GM23248 (cell line): ENCODE data around the gene MAGEB17. TPM values are rescaled to one million over a fixed set of nuclear protein-coding genes. Genes with fewer than 3 reads are reported as not detected.

Source experiments
- DNase-seq: peaks from one replicate; pipeline ENCODE4 v3.0.0-alpha.2; 2015
- H2AFZ ChIP-seq: fragments of 200-600 bp; sonication (generic); 2 replicates; pipeline ENCODE4 v1.6.1; 2016; ENCODE audit warnings: antibody characterized with exemption
- H3F3A ChIP-seq: fragments of 200-600 bp; sonication (generic); 2 replicates; pipeline ENCODE4 v1.6.1; 2016; ENCODE audit warnings: mild to moderate bottlenecking, antibody characterized with exemption, mixed run types; ENCODE audit not compliant: insufficient read depth
- H3K27ac ChIP-seq: fragments of 200-600 bp; sonication (generic); 2 replicates; pipeline ENCODE4 v1.5.1; 2016; ENCODE audit warnings: mild to moderate bottlenecking
- H3K27me3 ChIP-seq: fragments of 200-600 bp; sonication (generic); replicated peaks from 2 replicates; pipeline ENCODE4 v1.6.1; 2016; ENCODE audit warnings: mild to moderate bottlenecking; ENCODE audit not compliant: insufficient read depth
- H3K36me3 ChIP-seq: fragments of 200-600 bp; sonication (generic); 2 replicates; pipeline ENCODE4 v1.6.1; 2016; ENCODE audit warnings: low read depth, mild to moderate bottlenecking
- H3K4me1 ChIP-seq: fragments of 200-600 bp; sonication (generic); 2 replicates; pipeline ENCODE4 v1.6.1; 2016; ENCODE audit warnings: mild to moderate bottlenecking; ENCODE audit not compliant: insufficient read depth
- H3K4me2 ChIP-seq: fragments of 200-600 bp; sonication (generic); one replicate; pipeline ENCODE4 v1.6.1; 2016; ENCODE audit warnings: mild to moderate bottlenecking; ENCODE audit not compliant: unreplicated experiment
- H3K4me3 ChIP-seq: fragments of 200-600 bp; sonication (generic); 2 replicates; pipeline ENCODE4 v1.5.1; 2016; ENCODE audit warnings: mild to moderate bottlenecking
- H3K79me2 ChIP-seq: fragments of 200-600 bp; sonication (generic); 2 replicates; pipeline ENCODE4 v1.6.1; 2016; ENCODE audit warnings: mild to moderate bottlenecking; ENCODE audit not compliant: insufficient read depth
- H3K9ac ChIP-seq: fragments of 200-600 bp; sonication (generic); 2 replicates; pipeline ENCODE4 v1.6.1; 2016; ENCODE audit warnings: mild to moderate bottlenecking
- H3K9me2 ChIP-seq: fragments of 200-600 bp; sonication (generic); 2 replicates; pipeline ENCODE4 v1.6.1; 2016; ENCODE audit warnings: mixed run types, mild to moderate bottlenecking, moderate library complexity; ENCODE audit not compliant: insufficient read depth
- H3K9me3 ChIP-seq: fragments of 200-600 bp; sonication (generic); one replicate; pipeline ENCODE4 v1.6.1; 2017; ENCODE audit warnings: low read depth
- H4K20me1 ChIP-seq: fragments of 200-600 bp; sonication (generic); 2 replicates; pipeline ENCODE4 v1.6.0; 2016; ENCODE audit not compliant: insufficient read depth
- EZH2 ChIP-seq: fragments of 200-600 bp; sonication (generic); IDR thresholded peaks from 2 replicates; pipeline ENCODE4 v1.6.1; 2018; ENCODE audit warnings: antibody characterized with exemption, mild to moderate bottlenecking; ENCODE audit not compliant: insufficient read depth, poor library complexity, severe bottlenecking
- EZH2phosphoT487 ChIP-seq: fragments of 200-600 bp; sonication (generic); IDR thresholded peaks from 2 replicates; pipeline ENCODE4 v1.6.1; 2018; ENCODE audit warnings: antibody characterized with exemption, moderate library complexity, mild to moderate bottlenecking, low read depth; ENCODE audit not compliant: insufficient read depth
- WGBS, 2 experiments: methylation state at CpG; one replicate each; pipeline ENCODE4 v1.1.6; 2015 to 2017; ENCODE audit warnings: low lambda C conversion rate in 2 of 2, low coverage in 1 of 2; ENCODE audit errors: missing lambda C conversion rate in 2 of 2; 5-methylcytosine and 5-hydroxymethylcytosine counted together
- in situ Hi-C: fragments of 300-500 bp; cut with MboI; formaldehyde crosslinking; loops from 2 replicates; pipeline ENCODE4 v1.15.0; 2020
- polyA plus RNA-seq: library from polyadenylated mRNA; unstranded; fragments of >200 nt; fragmentation: Nextera tagmentation; extraction: Ambion mirVana; gene quantifications from 2 replicates; pipeline ENCODE4 v1.2.1, GENCODE V29; 2016
- total RNA-seq: library from RNA; depleted of rRNA; stranded (reverse); fragments of >200 nt; shearing (Covaris generic); gene quantifications from 2 replicates; pipeline ENCODE4 v1.2.3, GENCODE V29; 2014

The MAGEB17 gene
- total and polyA plus RNA-seq, 2 experiments from 2014 or later, result not detected

DNA sequence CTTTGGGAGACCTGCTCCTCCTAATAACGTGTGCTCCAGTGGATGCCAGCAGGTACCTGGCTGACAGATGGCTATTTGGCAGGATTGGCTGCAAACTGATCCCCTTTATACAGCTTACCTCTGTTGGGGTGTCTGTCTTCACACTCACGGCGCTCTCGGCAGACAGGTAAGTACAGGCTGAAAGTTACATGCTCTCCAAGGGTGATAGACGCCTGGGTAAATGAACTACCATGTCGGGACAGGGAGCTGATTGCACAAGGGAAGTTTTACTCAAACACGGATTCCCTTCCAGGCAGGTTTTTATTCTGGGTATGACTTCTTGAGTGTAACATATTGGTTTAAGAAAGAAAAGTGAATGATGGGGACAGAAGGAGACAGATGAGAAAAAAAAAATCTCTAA is 43.1 kb upstream of the MAGEB17 start:
- Histone ChIP-seq H3K4me1 (no peaks in the 10 kb centered on the region), H2AFZ (no peak overlapping the region), H3K79me2 (no peaks in the 10 kb centered on the region), H3K36me3 (no peaks in the 10 kb centered on the region), H4K20me1 (no peaks in the 10 kb centered on the region), H3K9ac (no peak overlapping the region), H3F3A (no peaks in the 10 kb centered on the region), H3K9me3 (no peaks in the 10 kb centered on the region), H3K27me3 (no peaks in the 10 kb centered on the region), H3K27ac (no peak overlapping the region), H3K4me3 (no peak overlapping the region), H3K9me2 (no peaks in the 10 kb centered on the region), H3K4me2 (no peak overlapping the region)
- in situ Hi-C loops, result loop anchor here (10.0 kb wide), 1 partner anchor 551 kb away; no protein-coding TSS in a partner anchor
- TF ChIP-seq EZH2phosphoT487 (no peak), EZH2 (no peak)
- 93 to 100% methylated on average over 6 to 7 of the region's 7 CpGs for WGBS, 2 experiments
- no peak for DNase-seq

DNA sequence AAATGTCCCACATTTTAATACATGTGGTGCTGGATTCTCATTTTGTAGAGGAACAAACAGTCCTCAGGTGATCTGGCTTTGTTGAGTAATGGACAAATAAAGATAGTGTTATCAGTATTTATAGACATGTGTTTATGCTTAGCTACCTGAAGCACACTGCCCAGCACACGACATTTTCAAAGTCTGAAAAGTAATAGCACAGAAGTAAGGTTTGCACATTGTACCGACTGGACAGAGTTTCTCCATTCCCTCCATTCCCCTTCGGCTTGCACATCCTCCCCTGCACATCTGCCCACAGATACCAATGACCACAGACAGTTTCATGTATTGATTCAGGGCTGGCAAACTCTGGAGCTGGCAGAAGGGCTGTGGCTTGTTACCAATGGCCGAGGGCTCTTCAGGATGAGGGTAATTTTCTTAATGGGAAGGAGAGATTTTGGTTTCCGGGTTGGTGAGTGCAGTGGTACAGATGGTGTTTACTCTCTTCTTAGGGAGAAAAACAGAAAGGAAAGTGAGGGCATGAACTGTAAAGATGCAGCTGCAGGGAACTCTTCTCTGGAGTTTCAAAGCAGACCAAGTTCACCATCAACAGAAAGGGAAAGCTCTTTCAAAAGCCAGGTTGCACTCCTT is 41.6 kb upstream of the MAGEB17 start:
- Histone ChIP-seq H3F3A (no peaks in the 10 kb centered on the region), H3K4me2 (no peak overlapping the region), H3K9ac (no peak overlapping the region), H3K27me3 (no peaks in the 10 kb centered on the region), H3K9me3 (no peaks in the 10 kb centered on the region), H3K9me2 (no peaks in the 10 kb centered on the region), H3K27ac (no peak overlapping the region), H3K4me1 (no peaks in the 10 kb centered on the region), H3K36me3 (no peaks in the 10 kb centered on the region), H3K79me2 (no peaks in the 10 kb centered on the region), H3K4me3 (no peak overlapping the region), H4K20me1 (no peaks in the 10 kb centered on the region), H2AFZ (no peak overlapping the region)
- TF ChIP-seq EZH2phosphoT487 (no peak), EZH2 (no peak)
- WGBS, 2 experiments, result 33 to 43% methylated on average over 3 to 5 of the region's 5 CpGs
- in situ Hi-C loops, result loop anchor here (10.0 kb wide), 1 partner anchor 549 kb away; no protein-coding TSS in a partner anchor
- DNase-seq, result no peak

- Histone ChIP-seq H3K4me1 (no peaks in the 10 kb centered on the region), H3K36me3 (no peaks in the 10 kb centered on the region), H3K9ac (no peak overlapping the region), H3K4me2 (no peak overlapping the region), H4K20me1 (no peaks in the 10 kb centered on the region), H3F3A (no peaks in the 10 kb centered on the region), H3K79me2 (no peaks in the 10 kb centered on the region), H3K9me3 (no peaks in the 10 kb centered on the region), H2AFZ (no peak overlapping the region), H3K4me3 (no peak overlapping the region), H3K9me2 (no peaks in the 10 kb centered on the region), H3K27me3 (no peaks in the 10 kb centered on the region), H3K27ac (no peak overlapping the region)
- in situ Hi-C loops, result no loop called here
- 64 to 71% methylated on average over 2 of the region's 2 CpGs for WGBS, 2 experiments
- no peak for DNase-seq
- TF ChIP-seq EZH2phosphoT487, result no peak
- no peak for TF ChIP-seq EZH2
Observed at GRCh38 chrX:16130707-16131106, 36.6 kb upstream of the MAGEB17 start.

DNA sequence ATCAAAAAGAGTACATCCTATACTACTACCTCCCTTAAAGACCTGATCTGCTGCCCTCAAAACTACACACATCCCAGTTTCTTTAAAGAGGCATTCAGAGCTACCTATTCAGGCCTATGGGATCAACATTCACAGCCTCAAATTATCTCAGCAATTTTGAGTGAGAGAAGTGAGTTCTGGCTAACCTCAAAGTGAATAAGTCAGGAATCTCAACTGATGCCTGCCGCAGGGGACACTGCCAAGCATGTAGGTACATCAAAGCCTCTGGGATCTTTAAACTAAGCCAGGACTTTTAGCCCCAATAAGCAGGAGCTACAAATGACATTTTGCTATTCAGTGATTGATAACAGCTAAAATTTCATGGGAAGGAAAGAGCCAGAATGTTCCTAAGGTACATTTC is 32.3 kb upstream of the MAGEB17 start:
- Histone ChIP-seq H2AFZ (no peak overlapping the region), H4K20me1 (no peaks in the 10 kb centered on the region), H3K9me2 (no peaks in the 10 kb centered on the region), H3K4me3 (no peak overlapping the region), H3K9me3 (no peaks in the 10 kb centered on the region), H3F3A (no peaks in the 10 kb centered on the region), H3K79me2 (no peaks in the 10 kb centered on the region), H3K9ac (no peak overlapping the region), H3K4me1 (no peaks in the 10 kb centered on the region), H3K27me3 (no peaks in the 10 kb centered on the region), H3K27ac (no peak overlapping the region), H3K36me3 (no peaks in the 10 kb centered on the region), H3K4me2 (no peak overlapping the region)
- DNase-seq, result no peak
- 100% methylated on average over 1 of the region's 1 CpG for whole genome bisulfite sequencing, 2 experiments
- no peak for TF ChIP-seq EZH2phosphoT487
- TF ChIP-seq EZH2, result no peak
- in situ Hi-C loops, result no loop called here

- Histone ChIP-seq H3K79me2 (no peaks in the 10 kb centered on the region), H4K20me1 (no peaks in the 10 kb centered on the region), H3K9ac (no peak overlapping the region), H3K4me1 (no peaks in the 10 kb centered on the region), H3K27me3 (no peaks in the 10 kb centered on the region), H3K36me3 (no peaks in the 10 kb centered on the region), H3K4me2 (no peak overlapping the region), H3F3A (no peaks in the 10 kb centered on the region), H3K4me3 (no peak overlapping the region), H2AFZ (no peak overlapping the region), H3K9me2 (no peaks in the 10 kb centered on the region), H3K27ac (no peak overlapping the region), H3K9me3 (no peaks in the 10 kb centered on the region)
- TF ChIP-seq EZH2 (no peak), EZH2phosphoT487 (no peak)
- 80 to 92% methylated on average over 2 of the region's 2 CpGs for WGBS, 2 experiments
- in situ Hi-C loops, result no loop called here
- peak; percentile 1 for DNase-seq
Observed at GRCh38 chrX:16136080-16136479, 31.2 kb upstream of the MAGEB17 start.
